NCI-H146 (cell line): ENCODE results near the gene C7orf25.

Experiments
- DNase-seq: peaks from one replicate; lab custom pipeline; 2025; lab: John Stamatoyannopoulos, UW

Gene C7orf25

DNA sequence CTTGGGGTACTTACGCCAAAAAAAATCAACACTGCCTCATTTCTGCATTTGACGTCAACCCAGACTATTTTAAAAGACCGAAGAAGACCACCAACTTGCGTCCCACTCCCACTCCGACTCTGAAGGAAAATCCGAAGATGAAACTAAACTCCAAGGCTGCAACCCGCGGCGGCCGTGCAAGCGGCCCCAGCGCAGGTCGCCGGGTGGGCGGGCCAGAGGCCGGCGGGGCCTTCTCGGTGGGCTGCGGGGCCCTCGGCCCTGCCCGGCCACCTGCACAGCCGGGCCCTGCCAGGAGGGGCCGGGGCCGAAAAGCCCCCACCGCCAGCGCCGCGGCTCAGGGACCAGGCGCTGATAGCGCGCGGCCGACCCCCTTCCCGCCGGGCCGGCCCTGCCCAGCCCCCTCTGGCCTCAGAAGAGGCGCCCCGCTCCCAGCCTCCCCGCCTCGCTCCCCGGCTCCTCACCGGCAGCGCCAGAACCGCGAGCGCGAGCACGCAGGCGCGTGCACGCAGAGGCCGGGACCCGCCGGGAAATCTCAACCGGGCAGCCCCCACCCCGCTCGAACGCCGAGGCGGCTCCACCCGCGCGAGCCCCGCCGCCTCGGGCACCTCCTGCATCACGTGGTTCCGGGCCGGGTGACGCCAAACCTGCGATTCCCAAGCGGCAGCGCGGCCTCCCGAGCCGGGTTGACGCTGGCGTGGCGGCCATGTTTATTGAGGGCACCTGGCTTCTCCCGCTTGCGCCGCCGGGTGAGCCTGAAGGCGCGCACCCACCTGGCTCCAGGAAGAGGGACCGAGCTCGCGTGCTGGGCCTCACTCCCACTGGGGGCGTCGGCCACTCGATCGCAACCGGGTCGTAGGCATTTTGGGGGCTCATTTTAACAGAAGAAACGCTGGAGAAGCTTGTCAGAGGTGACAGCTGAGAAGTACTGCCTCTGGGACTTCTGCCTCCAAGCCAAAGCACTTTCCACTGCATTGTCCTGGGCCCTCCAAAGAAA, at the start of gene C7orf25:
TSS of gene C7orf25 (minus strand) at position 617 of the 994 bp plus-strand sequence. CDS start 1,170 bp downstream, outside the sequence.
- peak; percentile 95 for DNase-seq

DNA sequence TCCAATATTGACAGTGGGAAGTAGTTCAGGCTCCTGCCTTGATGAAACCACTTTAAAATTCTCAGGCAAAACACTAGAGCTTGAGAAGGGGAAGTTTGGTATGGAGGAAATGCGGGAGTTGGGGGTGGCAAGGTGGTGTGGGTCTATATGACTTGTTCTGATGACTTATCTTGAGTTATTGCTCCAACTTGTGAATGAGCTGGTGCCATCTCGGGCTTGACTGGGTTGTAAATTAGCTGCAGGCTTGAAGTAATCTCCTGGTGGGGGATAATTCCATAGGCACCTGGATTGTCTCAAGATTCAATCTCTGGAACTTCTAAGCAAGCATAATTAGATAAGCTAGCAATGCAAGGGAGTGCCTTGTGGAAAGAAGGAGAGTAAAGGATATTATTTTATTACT, 49.3 kb upstream of the C7orf25 start:
- no peak for DNase-seq

DNA sequence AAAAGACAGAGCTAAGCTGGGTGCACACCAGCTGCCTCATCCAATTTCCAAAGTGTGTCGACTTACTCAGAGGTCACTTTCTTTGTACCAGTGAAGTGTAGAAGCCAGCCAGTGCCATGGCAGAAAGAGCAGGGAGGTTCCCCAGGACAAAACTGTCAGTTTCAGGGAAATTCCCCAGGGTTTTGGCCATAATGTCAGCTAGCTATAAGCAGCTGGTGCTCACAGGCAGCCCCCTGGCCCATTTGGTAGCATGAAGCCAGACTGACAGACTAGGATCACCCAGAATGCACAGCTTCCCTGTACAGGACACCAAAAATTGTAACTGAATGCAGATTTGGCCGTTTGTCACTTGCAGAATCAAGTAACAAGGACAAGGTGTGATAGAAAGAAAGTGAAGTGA, 48.9 kb upstream of the C7orf25 start:
- no peak for DNase-seq

DNA sequence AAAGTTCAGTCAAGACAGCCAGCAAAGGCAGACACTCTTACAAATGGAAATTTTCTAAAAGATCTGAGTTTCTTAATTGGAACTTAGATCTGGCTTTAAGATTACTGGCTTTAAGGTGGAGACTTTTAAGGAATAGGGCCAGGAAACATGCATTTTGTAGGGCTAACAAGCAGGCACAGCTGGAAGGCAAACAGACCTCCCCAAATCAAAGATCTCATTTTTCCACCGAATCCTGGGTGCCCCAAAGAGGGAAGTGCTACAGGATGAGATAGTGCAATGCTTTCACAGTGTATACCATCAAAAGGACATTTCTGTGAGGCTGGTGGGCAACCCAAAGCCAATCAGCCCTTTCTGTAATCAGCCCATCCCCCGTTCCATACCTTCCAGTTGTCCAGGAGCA, 47.7 kb upstream of the C7orf25 start:
- no peak for DNase-seq

DNA sequence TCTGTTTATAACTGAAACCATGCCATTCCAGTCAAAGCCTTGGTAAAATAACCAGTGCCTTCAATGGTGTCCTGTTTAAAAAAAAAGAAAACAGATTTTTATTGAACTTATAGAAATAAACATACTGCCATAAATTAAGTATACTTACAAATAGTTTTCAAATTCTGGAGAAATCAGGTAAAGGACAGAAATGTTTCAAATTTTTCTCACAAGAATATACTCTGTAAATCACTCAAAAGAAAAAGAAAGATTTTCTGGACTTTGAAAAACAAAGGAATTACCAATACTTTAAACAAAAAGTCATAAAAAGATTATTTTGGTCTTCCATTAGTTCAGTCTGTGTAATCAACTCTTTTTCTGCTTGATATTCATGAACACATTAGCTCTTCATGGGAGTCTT, 44.2 kb upstream of the C7orf25 start:
- DNase-seq: no peak

DNA sequence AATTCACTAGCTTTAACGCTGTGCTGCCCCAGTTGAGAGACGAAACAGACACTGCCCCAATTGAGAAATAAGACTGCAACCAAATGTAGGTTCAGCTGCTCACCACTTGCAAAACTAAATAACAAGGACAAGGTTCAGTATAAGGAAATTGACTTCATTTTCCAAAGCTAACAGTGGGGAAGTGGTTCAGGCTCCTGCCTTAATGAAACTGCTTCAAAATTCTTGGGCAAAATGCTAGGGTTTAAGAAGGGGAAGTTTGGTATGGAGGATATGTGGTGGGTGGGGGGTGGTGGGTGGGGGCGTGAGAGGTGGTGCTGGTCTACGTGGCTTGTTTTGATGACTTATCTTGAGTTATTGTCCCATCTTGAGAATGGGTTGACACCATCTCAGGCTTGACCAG, 42.1 kb upstream of the C7orf25 start:
- DNase-seq: no peak

DNA sequence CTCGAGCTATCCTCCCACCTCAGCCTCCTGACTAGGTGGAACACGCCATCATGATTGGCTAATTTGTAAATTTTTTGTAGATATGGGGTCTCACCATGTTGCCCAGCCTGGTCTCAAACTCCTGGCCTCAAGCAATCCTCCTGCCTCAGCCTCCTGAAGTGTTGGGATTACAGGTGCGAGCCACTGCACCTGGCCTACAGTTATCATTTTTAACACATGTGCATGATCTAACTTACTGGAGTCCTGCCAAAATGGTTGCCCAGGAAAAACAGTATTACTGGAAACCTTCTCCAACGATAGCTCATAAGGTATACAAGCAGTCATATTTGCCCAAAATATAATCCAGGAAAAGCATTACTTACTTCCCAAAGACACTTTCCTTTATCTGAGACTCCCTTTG, 40.5 kb upstream of the C7orf25 start:
- no peak for DNase-seq

DNA sequence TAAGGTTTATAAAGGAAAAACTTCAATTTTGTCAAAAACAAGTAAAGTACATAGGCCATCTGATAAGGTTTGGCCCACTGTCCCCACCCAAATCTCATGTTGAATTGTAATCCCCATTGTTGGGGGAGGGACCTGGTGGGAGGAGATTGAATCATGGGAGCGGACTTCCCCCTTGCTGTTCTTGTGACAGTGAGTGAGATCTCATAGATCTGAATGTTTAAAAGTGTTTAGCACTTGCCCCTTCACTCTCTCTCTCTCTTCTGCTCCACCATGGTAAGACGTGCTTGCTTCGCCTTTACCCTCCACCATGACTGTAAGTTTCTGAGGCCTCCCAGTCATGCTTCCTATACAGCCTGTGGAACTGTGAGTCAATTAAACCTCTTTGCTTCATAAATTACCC, 38.5 kb upstream of the C7orf25 start:
- no peak for DNase-seq

DNA sequence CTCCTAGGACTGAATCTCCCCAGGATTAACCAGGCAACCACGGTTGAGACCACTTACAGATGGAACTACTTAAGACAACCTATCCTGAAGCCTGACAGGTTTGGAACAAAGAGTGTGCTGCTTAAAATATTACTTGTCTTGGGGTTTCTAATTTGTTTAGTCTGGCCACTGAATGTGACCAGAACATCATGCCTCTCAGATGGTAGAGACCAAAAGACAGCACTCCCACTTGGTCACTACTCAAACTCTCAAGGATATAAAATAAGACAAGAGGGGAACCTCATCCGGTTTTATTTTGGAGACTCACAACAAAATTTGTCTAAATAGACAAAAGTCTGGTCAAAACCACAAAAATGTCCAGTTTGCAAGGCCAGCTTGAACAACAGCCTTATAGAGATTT, 35.7 kb upstream of the C7orf25 start:
- no peak for DNase-seq

DNA sequence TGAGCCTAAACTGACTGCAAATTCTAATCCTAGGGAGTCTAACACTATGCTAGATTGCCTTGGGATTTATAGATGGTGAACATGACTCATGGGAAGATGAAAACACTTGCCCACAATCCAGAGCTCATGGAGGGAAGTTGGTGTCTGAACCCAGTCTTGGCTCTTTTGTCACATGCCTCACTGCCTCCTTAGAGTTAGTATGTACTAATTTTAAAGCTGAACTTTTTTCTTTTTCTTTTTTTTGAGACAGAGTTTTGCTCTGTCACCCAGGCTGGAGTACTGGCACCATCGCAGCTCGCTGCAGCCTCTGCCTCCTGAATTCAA, 34.7 kb upstream of the C7orf25 start:
- no peak for DNase-seq

DNA sequence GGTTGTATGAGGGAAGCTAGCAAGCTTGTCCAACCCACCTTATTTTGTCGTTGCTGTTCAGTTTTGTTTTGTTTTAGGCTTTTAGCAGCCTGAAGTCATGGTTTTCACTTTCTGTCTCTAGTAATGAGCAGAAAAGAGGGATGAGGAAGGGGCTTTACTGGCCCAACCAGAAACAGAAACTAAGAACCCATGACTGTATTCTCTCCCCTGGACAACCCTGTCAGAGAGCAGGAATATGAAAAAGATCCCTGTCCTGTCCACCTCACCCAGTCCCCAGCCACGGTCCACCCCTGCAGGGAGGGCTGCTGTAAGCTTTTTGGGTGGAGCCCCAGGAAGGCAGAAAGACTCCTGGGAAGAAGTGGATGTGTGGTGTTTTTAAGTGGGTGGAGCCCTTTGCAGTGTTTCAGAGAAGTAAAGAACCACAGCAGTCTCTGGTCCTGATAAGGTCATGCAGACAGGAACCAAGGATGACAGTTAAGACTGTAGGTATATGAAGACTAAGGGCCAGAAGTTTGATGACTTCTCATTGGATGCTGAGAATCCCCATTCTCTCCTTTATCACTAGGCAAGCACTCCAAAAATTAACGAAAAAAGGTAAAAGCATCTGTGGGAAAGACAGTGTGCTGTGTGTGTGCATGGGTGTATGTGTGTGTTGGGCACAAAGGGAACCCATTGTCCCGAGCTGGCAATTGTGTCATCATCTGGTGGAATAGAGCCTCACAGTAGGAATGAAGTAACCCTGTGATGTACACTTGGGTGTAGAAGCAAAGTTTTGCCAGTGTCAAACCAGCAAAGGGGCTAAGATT, 34.2 kb upstream of the C7orf25 start:
- DNase-seq: no peak

DNA sequence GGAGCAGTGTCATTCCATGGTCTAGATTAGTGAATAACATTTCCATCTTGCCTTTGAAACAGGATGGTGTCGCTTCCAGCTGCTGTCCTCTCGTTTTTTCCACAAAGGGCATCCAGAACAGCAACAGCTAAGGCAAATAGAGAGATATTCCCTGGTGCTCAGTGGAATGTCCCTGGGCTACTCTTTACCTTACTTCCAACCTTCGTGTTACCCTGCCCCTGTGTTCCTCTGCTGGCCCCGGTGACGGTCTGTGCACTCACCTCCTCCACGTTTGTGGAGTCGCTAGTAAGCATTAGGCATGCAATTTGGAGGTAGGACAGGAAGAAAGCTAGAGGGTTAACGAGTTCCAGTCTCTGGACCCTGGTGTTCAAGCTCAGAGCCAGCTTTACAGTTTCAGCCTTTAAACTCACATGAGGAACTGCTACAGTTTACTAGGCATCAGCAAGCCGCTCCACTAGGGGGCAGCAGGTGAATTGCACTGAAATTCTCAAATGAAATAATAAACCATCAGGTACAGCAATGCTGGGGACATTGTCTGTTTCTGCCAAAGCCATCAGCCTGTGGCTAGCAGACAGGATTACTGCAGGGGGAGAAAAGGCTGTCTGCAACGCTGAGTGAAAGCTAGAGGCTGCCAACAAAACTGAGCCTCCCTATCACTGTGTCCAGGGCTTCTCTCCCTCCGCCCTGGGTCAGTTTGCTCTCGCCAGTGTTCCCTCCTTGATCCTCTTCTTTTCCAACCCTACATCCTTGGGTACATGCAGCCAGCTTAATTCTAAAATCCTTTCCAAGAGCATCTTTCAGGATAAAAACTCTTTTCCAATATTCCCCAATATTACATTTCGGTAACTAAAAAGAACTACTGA, 29.3 kb upstream of the C7orf25 start:
- peak; percentile 56 for DNase-seq

DNA sequence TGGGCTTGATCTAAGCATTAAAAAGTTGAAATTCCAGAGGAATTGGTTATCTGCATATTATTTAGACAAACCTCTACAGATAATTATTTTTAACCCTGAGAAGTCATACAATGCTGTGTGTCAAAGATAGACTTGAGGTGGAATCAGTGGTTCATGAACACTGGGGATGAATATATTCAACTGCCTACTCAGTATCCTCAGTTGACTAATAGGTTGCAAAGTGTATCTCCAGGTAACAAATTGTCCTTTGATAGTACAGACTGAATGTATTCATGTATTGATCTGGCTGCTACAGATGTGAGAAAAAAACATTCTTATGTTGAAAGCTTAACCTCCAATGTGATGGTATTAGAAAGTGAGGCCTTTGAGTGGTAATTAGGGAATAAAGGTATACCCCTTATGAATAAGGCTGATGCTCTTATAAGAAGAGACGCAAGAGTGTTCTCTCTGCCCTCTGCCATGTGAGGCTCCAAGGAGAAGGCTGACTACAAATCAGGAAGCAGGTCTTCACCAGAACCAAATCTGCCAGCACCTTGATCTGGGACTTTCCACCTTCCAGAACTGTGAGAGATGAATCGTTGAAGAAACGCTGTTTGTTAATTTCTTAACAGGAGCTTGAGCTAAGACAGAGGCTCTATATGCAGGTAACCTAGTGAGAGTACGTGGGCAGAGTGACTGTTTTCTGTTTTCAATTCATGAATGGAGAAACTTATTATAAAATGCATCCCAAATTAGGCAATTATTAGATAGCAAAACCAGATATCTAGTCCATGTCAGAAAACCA, 27.8 kb upstream of the C7orf25 start:
- no peak for DNase-seq

DNA sequence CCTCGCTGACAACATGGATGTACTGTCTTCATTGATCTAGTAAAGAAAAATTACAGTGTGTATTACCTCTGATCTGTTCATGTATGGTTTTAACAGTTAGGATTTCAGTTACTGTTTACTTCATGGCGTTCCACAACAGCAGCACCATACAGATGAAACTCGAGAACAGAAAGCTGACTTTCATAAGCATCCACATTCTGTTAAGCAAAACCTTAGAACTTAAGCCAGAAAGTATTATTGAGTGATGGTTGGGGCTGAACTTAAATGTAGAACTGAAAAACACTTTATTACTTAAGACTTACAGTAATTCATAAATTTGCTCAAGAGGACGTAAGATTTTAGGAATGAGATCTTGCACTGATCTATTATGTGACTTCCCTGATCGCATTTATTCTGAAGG, 24.0 kb upstream of the C7orf25 start:
- DNase-seq: no peak

DNA sequence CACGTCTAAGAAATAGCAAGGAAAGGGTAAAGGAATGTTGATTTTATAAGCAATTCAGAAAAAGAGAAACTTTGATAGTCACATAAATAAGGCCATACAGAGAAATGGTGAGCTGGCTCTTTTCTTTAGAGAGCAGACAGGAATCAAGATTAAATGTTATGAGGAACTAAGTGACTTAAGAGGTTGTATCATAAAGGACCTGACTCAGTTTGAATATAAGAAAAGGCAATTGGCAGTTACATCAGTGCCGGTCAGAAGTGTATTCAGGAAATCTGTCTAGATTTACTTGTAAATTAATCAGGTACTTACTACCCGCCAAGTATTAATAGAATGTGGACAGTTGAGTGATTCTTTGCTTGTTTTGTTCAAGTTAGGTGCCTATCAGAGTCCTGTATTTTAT, 22.4 kb upstream of the C7orf25 start:
- no peak for DNase-seq

DNA sequence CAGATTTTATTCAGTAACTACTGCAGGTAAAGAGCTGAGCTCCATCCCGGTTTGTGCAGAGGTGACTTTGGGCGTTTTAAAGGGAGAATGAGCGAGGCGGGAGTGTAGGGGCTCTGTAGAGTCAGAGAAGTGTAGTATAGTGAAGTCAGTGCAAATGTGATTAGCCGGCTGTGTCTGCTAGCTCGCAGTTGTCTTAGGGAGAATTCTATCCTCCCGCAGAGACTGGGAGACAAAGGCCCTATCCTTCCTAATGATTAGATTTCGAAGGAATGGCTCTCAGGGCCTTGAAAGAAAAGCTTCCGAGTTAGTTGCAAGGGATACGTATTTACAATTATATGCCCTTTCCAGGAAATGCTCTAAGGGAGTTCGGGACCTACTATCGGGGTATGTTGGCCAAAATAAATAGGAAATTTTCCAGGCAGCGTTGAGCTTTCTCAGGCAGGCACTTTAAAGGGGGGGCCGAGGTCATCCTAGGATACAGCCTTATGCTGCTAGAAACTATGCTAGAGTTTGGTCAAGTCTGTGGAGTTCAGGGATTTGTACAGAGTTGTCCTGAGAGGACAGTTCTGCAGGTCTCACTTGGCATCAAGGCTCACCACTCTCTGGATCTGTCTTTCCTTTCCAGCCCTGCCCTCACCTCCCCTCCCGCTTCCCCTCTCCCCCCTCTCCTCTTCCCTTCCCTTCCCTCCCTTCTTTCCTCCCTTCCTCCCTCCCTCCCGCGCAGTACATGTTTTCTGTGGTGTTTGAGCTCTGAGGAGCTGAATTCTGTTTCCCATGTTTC, 21.1 kb upstream of the C7orf25 start:
- DNase-seq: peak; percentile 40

DNA sequence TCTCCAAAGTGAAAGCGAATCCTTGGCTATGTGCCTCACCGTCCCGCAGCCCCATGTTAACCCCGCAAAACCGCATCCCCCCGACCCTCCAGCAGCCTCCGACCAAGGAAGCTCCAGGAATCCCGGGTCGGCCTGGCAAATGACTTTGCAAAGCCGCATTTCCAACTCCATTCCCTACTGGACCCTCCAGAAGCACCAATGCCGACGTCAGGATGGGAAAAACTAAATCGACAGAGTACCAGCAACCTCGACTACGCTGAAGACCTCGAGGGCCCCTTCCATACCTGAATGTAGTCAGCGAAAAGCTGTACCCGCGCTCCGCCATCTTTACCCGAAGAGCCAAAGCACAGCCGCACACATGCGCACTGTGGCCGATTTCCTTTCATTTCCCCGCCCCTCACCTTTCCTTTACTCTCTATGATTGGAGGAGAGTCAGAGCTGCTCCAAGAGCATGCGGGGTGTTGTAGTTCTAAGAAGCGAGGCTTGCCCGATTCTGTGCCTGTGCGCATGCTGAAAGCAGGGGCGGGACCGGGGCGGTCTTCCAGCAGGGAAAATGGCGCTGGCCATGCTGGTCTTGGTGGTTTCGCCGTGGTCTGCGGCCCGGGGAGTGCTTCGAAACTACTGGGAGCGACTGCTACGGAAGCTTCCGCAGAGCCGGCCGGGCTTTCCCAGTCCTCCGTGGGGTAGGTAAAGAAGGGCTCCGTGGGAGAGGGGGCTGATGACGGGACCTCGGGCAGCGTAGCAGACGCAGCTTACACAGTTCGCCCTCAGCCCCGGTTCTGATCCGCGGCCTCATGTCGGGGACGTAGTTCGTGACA, 20.2 kb upstream of the C7orf25 start, which contains the start of the genes MRPL32 and PSMA2:
TSS of gene MRPL32 (plus strand) at position 543 of the 818 bp plus-strand sequence. CDS start at position 554, 11 bp downstream.
TSS of gene PSMA2 (minus strand) at position 341 of the 818 bp plus-strand sequence. CDS start at position 325, 16 bp downstream.
- DNase-seq: peak; percentile 98

DNA sequence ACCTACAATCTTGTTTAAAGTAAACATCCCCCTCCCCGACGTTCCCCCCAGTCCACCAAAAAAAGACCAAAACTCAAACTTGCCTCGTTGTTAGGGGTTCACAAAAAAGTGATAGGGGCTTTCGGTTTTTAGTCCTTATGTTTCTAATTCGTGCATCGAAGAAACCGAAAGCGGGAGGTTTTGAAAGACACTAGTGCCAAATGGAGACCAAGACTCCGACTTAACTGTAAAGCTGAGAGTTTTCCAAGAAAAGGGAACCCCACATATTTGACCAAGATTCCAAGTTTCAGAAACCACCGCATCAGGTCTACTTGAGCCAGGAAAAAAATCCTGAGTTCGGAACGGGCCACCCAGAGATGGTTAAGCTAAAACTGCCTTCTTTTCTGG, 19.6 kb upstream of the C7orf25 start:
- no peak for DNase-seq

DNA sequence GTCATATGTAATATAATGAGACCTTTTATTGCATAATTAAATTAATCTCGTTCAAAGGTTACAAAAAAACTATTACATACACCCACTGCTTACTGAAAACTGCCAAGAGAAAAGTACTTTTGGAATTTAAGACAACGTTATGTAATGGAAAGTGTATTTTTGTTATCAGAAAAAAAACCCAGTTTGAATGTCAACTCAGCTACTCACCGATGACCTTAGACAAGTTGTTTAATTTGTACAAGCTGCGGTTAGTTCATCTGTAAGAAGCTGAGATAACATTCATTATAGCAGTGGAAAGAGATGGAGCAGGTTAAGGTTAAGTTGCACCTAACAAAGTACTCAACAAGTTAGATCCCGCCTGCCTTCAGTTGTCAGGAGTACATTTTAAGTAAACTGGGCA, 19.0 kb upstream of the C7orf25 start:
- no peak for DNase-seq
